Measurements from ENCODE around the gene HEBP1. TPM values are rescaled to one million over a fixed set of nuclear protein-coding genes. Genes with fewer than 3 reads are reported as not detected.

HEBP1 gene
- total RNA-seq, 1 experiment from 2014 or later: 22.2 TPM

GRCh38 chr12:13028825-13029570 is 28.9 kb upstream of the HEBP1 start:
- Histone ChIP-seq H2BK5ac (ENCODE audit: insufficient read length, low read length) (no peak overlapping the region), H2AK5ac (ENCODE audit: insufficient read length, low read length) (no peak overlapping the region), H2BK120ac (ENCODE audit: low read depth, low read length, poor library complexity, severe bottlenecking) (no peak overlapping the region), H2BK20ac (ENCODE audit: low read depth, low read length, poor library complexity, severe bottlenecking) (no peak overlapping the region), H3K79me2 (ENCODE audit: insufficient read depth, low read length) (no peaks in the 10 kb centered on the region), H4K20me1 (ENCODE audit: control insufficient read depth, insufficient read depth, insufficient read length) (no peaks in the 10 kb centered on the region), H3K27me3 (ENCODE audit: insufficient read depth, low read length) (no peaks in the 10 kb centered on the region), H3K18ac (ENCODE audit: insufficient read length, low read depth, low read length) (no peak overlapping the region), H2AFZ (ENCODE audit: low read length) (no peak overlapping the region), H3K4me2 (ENCODE audit: insufficient read depth, insufficient read length, low read length) (no peak overlapping the region), H2BK12ac (ENCODE audit: insufficient read length, low read depth, low read length) (no peak overlapping the region), H3K23me2 (ENCODE audit: insufficient read length, low read depth, low read length, poor library complexity, severe bottlenecking) (no peaks in the 10 kb centered on the region), H4K5ac (ENCODE audit: insufficient read length, low read depth, low read length) (no peak overlapping the region), H3K27ac (ENCODE audit: insufficient read length, low read depth, low read length) (no peak overlapping the region), H3K4me1 (ENCODE audit: insufficient read depth, low read length) (peaks cover 6% of the 10 kb centered on the region), H2BK15ac (ENCODE audit: low read depth, low read length) (no peak overlapping the region), H3K56ac (ENCODE audit: insufficient read length, low read depth, low read length) (no peak overlapping the region), H4K91ac (ENCODE audit: insufficient read length, low read depth, low read length) (no peak overlapping the region), H3K14ac (ENCODE audit: insufficient read depth, low read length) (no peak overlapping the region), H3K9me3 (ENCODE audit: control insufficient read depth, low read depth, low read length) (no peaks in the 10 kb centered on the region), H3K4ac (ENCODE audit: low read depth, low read length) (no peak overlapping the region), H3T11ph (ENCODE audit: low read length) (no peak overlapping the region), H3K79me1 (ENCODE audit: insufficient read depth, low read depth, low read length, poor library complexity, severe bottlenecking) (no peaks in the 10 kb centered on the region), H3K23ac (ENCODE audit: insufficient read length, low read depth, low read length) (no peak overlapping the region), H4K8ac (replicated peaks; ENCODE audit: insufficient read length, low read depth, low read length) (no peak overlapping the region), H3K9ac (ENCODE audit: extremely low read depth, insufficient read length, low read length) (no peak overlapping the region)
- H3K27me3 Mint-ChIP-seq (ENCODE audit: low read depth): no peaks in the 10 kb centered on the region
- H3K4me1 Mint-ChIP-seq: peaks cover 14 to 20% of the 10 kb centered on the region in 2 experiments
- no peak overlapping the region for H3K4me3 Mint-ChIP-seq
- no peaks in the 10 kb centered on the region for H3K36me3 Mint-ChIP-seq (ENCODE audit: insufficient read depth in 1 of 3, low read depth in 3 of 3)
- no peak for TF ChIP-seq CTCF (conservative IDR thresholded peaks at IDR 0.05)
- no CpG with 5 or more reads among the region's 4 CpGs for WGBS (ENCODE audit: extremely low coverage, insufficient read length, low lambda C conversion rate)
- peak overlapping the region in 2 of 3 experiments; percentile 76 to 92; a peak in 4 of 7 replicates for H3K27ac Mint-ChIP-seq
- no peaks in the 10 kb centered on the region for H3K9me3 Mint-ChIP-seq
- no peak for DNase-seq

Measured in H9 (cell line).